Motor neuron (in vitro differentiated cells): Measurements from ENCODE around the gene NSD2. TPM values are rescaled to one million over a fixed set of nuclear protein-coding genes. Genes with fewer than 3 reads are reported as not detected.
A peak's percentile ranks its signal among the peaks of the same experiment; 100 is the strongest.

Source experiments
- ATAC-seq, 8 experiments: fragments of 200-7000 bp; cut with Tn5 transposase; replicated peaks in 6 of 8; 2 replicates each; pipeline ENCODE4 v1.8.0; 2021; ENCODE audit warnings: mild to moderate bottlenecking in 8 of 8, moderate library complexity in 8 of 8
- H3K27ac ChIP-seq, 2 donors: fragments of 250-450 bp; sonication (Bioruptor Pico); 2 replicates each; pipeline ENCODE4 v1.9.0; 2021; ENCODE audit warnings: antibody characterized with exemption in 2 of 2, mild to moderate bottlenecking in 2 of 2, moderate library complexity in 1 of 2
- H3K4me1 ChIP-seq, 2 donors: fragments of 250-450 bp; sonication (Bioruptor Pico); replicated peaks in 1 of 2; 2 replicates each; pipeline ENCODE4 v1.6.1; 2021; ENCODE audit warnings: antibody characterized with exemption in 2 of 2, mild to moderate bottlenecking in 2 of 2, moderate library complexity in 1 of 2
- H3K4me3 ChIP-seq, 5 donors: fragments of 250-450 bp; sonication (Bioruptor Pico); 2 replicates each; pipeline ENCODE4 v1.9.0; 2021; ENCODE audit warnings: antibody characterized with exemption in 5 of 5, mild to moderate bottlenecking in 5 of 5, moderate library complexity in 4 of 5
- WGBS, 10 experiments: fragments of 450-650 bp; shearing (Covaris generic); methylation state at CpG; one replicate each; pipeline ENCODE4 v1.0.0; 2022; 5-methylcytosine and 5-hydroxymethylcytosine counted together
- in situ Hi-C, 9 experiments: fragments of 400-800 bp; cut with MboI; loops; one replicate each; pipeline ENCODE4 v1.15.0; 2021; ENCODE audit warnings: low sequenced_read_pairs in 9 of 9, low pct_unique_long_range_greater_than_20kb in 2 of 9; ENCODE audit not compliant: unreplicated experiment in 9 of 9
- total RNA-seq, 8 experiments: library from RNA; unstranded; fragments of 300-600 nt; gene quantifications; 2 replicates each; pipeline versions ENCODE4 v1.2.3 to v1.2.4, GENCODE V29; 2022

Gene NSD2
- total RNA-seq, 8 experiments from 2014 or later: 2.9 to 118 (median 63.8) TPM

DNA sequence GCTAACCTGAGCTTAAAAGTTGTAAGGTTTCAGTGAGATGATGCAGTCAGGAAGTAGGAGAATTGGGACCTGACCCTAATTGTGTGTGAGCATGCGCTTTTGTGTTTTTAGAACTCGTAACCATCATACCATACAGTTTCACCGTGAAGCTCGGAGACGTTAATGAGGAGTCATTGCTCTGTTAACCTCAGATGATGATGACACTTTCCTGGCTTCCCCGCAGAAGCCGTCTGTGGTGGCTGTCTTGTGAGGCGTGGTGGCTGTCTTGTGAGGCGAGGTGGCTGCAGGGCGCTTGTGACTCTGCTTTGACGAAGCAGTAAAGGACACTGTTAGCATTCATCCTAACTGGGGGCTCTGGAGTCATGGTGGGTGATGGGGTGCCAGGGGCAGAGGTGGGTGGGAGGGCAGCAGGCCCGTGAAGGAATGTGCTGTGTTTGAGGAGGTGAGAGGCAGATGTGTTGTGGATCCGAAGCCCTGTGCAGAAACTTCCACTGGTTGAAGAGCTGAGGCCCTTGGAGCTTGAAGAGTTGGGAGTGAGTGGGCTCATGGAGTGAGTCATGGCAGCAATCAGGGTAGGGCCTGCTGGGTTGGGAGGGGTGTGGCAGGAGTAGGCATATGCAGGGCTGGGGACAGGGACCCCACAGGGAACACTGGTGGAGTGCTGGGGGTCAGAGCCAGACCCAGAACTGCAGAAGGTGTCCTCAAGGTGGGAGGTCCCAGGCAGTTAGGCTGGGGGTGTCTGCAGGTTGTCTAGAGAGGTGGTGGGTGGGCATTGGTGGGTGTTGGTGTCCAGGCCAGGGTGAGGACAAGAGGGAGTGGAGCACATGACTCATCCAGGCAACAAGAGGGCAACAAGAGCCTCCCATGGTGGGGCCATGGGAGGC is 57.4 kb downstream of the NSD2 start:
- Histone ChIP-seq H3K4me1 (no peaks in the 10 kb centered on the region), H3K4me3 (no peak overlapping the region), H3K27ac (no peak overlapping the region)
- peak in 5 of 8 experiments; percentile 6 to 93 (median 54) for ATAC-seq
- in situ Hi-C loops: no loop called here
- WGBS, 10 experiments: 15 to 100% (median 80%) methylated on average over 1 to 9 of the region's 13 CpGs; no CpG with 5 or more reads in 3 of the 10 experiments

DNA sequence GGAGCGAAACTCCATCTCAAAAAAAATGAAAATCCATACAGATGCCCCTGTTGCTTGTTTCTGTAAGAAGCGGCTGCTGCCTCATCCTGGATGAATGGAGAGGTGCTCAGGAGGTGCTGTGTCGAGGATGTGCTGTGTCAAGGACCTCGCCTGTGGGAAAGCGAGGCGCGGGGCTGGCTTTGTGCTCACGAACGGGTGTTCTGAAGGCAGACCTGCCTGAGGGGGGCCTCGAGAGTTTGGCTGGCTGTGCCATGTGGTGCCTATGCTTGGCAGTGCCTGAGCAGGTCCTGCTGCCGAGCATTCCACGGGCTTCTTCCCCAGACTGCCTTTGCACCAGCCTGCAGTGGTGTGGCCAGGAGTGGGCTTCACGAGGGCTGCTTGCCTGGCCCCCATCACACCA is 61.5 kb downstream of the NSD2 start:
- H3K4me3 ChIP-seq: no peak overlapping the region
- in situ Hi-C loops: no loop called here
- no peaks in the 10 kb centered on the region for H3K4me1 ChIP-seq
- WGBS, 10 experiments: 100% methylated on average over 1 to 5 of the region's 13 CpGs; no CpG with 5 or more reads in 5 of the 10 experiments
- H3K27ac ChIP-seq: no peak overlapping the region
- ATAC-seq: no peak

DNA sequence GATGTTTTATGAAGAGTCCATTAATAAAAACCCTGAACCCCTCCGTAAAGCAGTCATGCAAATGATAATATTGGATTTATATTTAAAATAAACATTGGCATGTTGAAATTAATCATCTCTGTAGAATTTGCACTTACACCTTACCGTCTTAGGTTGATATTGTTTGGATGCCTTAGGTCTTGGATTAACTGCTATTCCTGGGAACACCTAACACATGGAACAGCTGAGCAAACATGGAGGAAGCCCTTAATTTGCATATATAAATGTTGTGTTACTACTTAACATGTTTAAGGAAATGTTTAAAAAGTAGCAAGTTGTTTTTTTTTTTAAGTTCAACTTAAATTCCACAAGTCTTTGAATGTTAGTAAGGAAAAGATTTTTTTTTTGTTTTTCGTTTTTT is 62.5 kb downstream of the NSD2 start:
- ATAC-seq: peak in 1 of 8 experiments; percentile 86
- in situ Hi-C loops: no loop called here
- WGBS, 10 experiments: 67 to 100% (median 86%) methylated on average over 1 to 3 of the region's 3 CpGs
- H3K27ac ChIP-seq: no peak overlapping the region
- H3K4me3 ChIP-seq: no peak overlapping the region
- H3K4me1 ChIP-seq: no peaks in the 10 kb centered on the region

DNA sequence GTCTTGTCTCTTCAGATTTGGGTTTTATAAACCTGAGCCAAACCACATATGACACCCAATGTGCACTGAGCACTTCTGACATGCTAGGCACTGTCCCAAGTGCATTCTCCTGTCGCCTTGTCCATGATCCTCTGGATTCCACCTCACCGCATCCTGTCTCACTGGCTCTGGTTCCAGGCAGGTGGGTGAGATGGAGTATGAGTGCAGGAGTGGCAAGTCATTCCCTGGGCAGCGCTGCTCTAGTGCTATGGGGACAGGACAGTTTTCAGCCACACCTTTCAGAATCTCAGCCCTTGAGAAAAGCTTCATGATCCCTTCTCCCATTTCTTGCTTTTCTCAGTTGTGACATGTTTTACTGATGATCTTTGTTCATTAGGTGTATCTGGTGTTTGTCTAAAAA is 66.4 kb downstream of the NSD2 start:
- in situ Hi-C loops: no loop called here
- H3K4me3 ChIP-seq: no peak overlapping the region
- ATAC-seq: no peak
- no peaks in the 10 kb centered on the region for H3K4me1 ChIP-seq
- no peak overlapping the region for H3K27ac ChIP-seq
- WGBS, 10 experiments: 100% methylated on average over 1 of the region's 3 CpGs; no CpG with 5 or more reads in 7 of the 10 experiments

DNA sequence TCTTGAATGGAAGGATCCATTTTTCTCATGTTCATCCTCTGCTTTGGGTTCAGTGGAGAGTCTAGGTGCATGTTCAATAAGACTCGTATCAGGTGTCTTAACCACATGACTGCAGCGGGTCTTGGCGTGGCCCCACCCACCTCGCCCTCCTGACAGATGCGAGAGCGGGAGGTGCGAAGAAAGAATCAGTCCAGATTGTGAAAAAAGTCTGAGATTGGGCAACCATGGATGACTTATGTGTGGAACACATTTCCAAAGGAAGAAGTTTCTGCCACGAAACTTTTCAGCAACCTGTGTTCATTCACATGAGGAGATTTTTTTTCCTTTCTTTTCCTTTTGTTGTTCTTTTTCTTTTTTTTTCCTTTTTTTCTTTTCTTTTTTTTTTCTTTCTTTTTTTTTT is 66.8 kb downstream of the NSD2 start:
- H3K4me3 ChIP-seq: no peak overlapping the region
- ATAC-seq: no peak
- no peak overlapping the region for H3K27ac ChIP-seq
- no peaks in the 10 kb centered on the region for H3K4me1 ChIP-seq
- WGBS, 10 experiments: 82 to 100% (median 95%) methylated on average over 3 to 8 of the region's 8 CpGs
- in situ Hi-C loops: no loop called here

DNA sequence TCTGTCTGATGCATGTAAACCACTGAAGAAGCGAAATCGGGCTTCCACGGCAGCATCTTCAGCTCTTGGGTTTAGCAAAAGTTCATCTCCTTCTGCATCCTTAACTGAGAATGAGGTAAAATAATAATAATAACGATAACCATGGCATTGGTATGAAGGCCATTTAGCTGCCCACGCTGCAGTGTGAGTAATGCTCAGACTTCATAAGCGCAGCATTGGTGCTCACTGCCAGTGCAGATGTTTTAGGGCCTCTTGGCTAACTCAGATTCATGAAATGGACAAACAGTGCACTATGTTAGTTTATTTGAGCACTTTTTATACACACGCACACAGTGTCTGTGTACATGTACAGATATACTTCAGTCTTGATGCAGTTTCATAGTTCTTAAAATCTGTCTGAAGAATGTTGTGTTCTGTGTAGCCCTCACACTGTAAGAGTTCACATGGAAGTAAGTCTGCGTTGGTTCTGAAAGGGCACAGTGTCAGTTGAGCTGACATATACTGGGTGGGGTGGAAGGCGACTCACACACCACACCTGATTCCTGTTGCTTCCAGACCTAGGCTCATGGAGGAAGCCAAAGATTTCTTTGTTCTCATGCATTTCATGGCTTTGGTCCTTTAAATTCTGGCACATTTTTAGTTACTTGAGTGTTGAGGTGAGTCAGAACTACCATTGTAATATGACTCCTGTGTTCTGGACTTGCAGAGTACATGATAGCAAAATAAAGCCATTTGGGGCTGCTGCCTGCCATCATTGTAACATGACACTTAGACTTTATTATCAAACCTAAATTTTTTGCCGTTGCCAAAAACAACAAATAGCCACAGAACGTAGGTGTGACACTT is 68.7 kb downstream of the NSD2 start:
- ATAC-seq: peak in 3 of 8 experiments; percentile 18 to 99 (median 89)
- 39 to 100% (median 92%) methylated on average over 3 to 11 of the region's 11 CpGs; no CpG with 5 or more reads in 1 of the 10 experiments for WGBS, 10 experiments

DNA sequence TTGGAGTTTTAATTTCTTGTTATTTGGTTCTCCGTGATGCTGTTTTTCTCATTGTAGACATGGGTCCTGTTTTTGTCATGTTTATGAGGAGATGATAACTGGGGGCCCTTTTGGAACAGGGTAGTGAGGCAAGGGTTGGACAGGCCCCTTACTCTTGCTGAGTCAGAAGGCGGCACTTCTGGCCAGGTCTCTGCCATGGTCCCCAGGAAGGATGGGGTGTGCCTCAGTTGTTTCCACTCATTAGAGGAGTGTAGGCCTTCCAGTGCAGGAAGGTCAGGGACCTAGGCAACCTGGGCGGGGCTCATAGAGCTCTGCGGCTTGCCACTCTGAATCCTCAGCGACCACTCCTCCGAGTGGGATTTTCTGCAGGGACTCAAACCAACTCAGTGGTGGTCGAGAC is 69.4 kb downstream of the NSD2 start:
- H3K27ac ChIP-seq: no peak overlapping the region
- ATAC-seq: no peak
- in situ Hi-C loops: no loop called here
- 89 to 100% (median 100%) methylated on average over 1 to 3 of the region's 7 CpGs; no CpG with 5 or more reads in 3 of the 10 experiments for WGBS, 10 experiments
- H3K4me1 ChIP-seq: peaks cover 8 to 13% of the 10 kb centered on the region in 2 donors
- H3K4me3 ChIP-seq: no peak overlapping the region

More for the DNA sequence above, 68.7 kb downstream of the NSD2 start:
- in situ Hi-C loops: no loop called here
- Histone ChIP-seq H3K4me3 (no peak overlapping the region), H3K4me1 (peaks cover under 1 to 6% of the 10 kb centered on the region in 2 donors), H3K27ac (no peak overlapping the region)

DNA sequence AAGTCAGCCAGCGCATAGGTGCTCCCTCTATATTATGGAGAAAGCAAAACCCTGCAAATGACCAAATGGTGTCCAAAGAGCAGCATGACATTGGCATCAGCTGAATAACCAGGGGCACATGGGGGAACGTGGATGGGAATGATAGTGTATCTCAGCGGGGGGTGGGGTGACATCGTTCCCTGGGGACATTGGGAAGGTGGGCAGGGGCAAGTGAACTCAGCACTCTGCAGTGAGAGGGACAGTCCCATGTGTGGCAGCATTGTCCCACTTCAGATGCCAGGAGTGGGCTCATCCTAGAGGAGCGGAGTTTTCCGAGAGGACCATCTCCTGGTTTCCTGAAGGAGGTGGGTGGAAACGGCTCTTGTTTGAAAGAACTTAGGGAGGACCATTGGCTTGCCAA is 72.7 kb downstream of the NSD2 start:
- H3K4me1 ChIP-seq: peaks cover 10 to 15% of the 10 kb centered on the region in 2 donors
- 89 to 100% (median 100%) methylated on average over 1 to 5 of the region's 7 CpGs; no CpG with 5 or more reads in 5 of the 10 experiments for WGBS, 10 experiments
- no peak overlapping the region for H3K27ac ChIP-seq
- no peak for ATAC-seq
- in situ Hi-C loops: no loop called here
- H3K4me3 ChIP-seq: no peak overlapping the region

DNA sequence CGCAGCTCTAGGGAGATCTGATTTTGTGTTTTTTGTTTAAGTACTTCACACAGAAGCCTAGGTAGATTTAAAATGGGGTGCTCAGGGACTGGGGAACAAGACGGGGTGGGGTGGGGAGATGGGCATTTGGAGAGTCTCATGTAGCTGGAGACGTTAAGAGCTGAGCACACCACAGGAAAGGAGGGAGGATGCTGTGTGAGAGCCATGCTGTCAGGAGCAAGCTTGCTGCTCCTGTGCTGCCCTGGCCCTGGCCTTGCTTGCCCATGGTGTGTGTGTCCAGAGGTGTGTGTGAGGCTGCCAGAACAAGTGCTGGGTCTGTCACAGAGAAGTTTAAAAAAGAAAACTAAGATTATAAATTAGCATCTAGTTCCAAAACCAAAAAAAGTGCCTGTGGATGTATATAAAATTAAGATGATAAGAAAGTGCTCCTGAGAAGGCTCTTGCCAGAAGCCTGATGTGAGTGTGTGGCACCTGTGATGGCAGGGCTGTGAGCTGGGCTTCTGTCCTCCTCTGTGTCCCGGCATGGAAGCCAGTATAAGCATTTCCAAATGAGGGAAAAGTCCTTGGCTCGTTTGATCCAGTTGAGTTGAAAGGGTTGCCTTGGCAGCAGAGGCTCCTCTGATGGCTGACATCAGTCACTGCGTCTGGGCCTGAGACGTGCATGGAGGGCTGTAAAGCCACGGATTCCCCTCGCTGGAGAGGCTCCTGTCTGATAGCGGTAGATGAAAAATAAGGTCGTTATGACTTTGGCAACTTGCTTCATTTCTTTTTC is 74.1 kb downstream of the NSD2 start:
- in situ Hi-C loops: no loop called here
- Histone ChIP-seq H3K4me1 (peaks cover 10 to 15% of the 10 kb centered on the region in 2 donors), H3K4me3 (no peak overlapping the region), H3K27ac (peak overlapping the region in 1 of 2 donors; percentile 18)
- 24 to 84% (median 61%) methylated on average over 1 to 5 of the region's 11 CpGs; no CpG with 5 or more reads in 3 of the 10 experiments for WGBS, 10 experiments
- ATAC-seq: peak in 5 of 8 experiments; percentile 95 to 97 (median 97)

DNA sequence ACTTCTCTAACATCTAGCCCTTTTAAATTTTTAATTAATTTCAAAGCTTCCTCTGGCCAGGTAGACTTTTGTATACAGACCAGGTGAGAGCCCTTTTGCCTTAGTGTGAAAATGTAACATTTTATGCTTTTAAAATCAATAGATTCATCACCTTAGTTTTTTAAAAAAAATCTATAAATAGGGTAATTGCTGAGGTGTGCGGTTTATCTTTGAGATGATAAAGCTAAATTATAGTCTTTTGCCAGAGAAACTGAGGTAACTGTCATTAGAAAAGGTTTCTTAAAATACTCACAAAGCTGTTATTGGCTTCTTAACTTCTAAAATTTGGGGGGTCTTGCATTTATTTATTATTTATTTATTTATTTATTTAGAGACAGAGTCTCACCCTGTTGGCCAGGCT is 74.7 kb downstream of the NSD2 start:
- no peak for ATAC-seq
- in situ Hi-C loops: no loop called here
- H3K4me1 ChIP-seq: peaks cover 10 to 15% of the 10 kb centered on the region in 2 donors
- WGBS, 10 experiments: 100% methylated on average over 1 of the region's 1 CpG; no CpG with 5 or more reads in 1 of the 10 experiments
- no peak overlapping the region for H3K27ac ChIP-seq
- no peak overlapping the region for H3K4me3 ChIP-seq

DNA sequence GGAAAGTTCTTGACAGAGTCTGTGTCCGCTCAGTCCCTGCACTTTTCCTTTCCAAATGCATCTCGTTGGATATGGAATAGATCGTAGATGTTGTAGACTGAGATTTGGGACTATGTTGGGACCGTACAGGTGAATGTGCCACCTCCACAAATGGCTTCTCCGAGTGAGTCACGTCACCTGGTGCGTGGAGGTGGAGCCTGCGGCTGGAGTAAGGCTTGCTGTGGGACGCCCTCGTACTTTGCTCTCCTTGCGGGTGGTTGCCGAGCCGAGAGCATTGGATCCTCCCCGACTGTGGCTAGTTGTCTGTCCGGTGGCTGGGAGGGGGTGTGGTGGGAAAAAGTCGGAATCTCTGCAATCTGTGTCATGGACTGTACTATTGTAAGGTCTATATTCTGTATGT is 77.0 kb downstream of the NSD2 start:
- H3K27ac ChIP-seq: no peak overlapping the region
- no peak overlapping the region for H3K4me3 ChIP-seq
- no peak for ATAC-seq
- peaks cover 10 to 15% of the 10 kb centered on the region in 2 donors for H3K4me1 ChIP-seq
- in situ Hi-C loops: no loop called here
- 61 to 100% (median 97%) methylated on average over 1 to 7 of the region's 16 CpGs; no CpG with 5 or more reads in 4 of the 10 experiments for WGBS, 10 experiments

DNA sequence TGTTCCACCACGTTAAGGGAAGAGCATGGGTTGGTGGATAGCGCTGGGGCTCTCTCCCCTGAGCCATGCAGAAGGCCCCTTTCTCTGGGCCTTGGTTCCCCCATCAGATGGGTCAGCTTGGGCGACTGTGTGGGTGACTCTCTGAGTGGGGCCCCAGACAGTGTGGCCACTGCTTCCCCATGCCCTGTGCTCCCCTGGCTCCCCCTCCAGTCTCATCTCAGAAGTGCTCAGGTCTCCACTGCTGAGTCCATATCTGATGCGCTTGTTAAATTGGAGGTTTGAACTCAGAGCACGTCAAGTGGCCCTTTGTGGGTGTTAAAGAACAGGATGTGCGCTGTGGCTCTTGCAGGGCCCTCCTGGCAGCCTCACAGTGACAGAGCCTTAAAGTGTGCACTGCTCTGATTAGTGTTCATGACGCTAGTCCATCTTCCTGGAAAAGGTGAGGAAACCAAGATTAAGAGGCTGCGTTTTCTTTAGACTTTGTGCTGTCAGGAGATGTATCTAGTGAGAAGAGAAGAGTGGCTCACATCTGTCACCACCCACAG is 77.8 kb downstream of the NSD2 start:
- 70 to 100% (median 90%) methylated on average over 1 to 5 of the region's 8 CpGs; no CpG with 5 or more reads in 3 of the 10 experiments for WGBS, 10 experiments
- in situ Hi-C loops: no loop called here
- Histone ChIP-seq H3K4me1 (peaks cover 10 to 15% of the 10 kb centered on the region in 2 donors), H3K4me3 (no peak overlapping the region), H3K27ac (no peak overlapping the region)
- no peak for ATAC-seq
